Dermis microvascular lymphatic vessel endothelial cell (primary cell): ENCODE measurements around the gene OCLN. TPM values are rescaled to one million over a fixed set of nuclear protein-coding genes. Genes with fewer than 3 reads are reported as not detected.
A peak's percentile ranks its signal among the peaks of the same experiment; 100 is the strongest.
"Not testable (repeated sequence)": the region's sequence is repeated elsewhere in the genome, so short reads cannot be mapped to it uniquely, and the experiment has no call there.

Experiments used
- DNase-seq, 2 donors: peaks; one replicate each; pipeline versions ENCODE4 v3.0.0 to v3.0.0-alpha.2; 2010; ENCODE audit warnings: low read depth in 2 of 2
- total RNA-seq: library from RNA; depleted of rRNA; stranded (reverse); fragments of >200 nt; gene quantifications from 2 replicates; pipeline ENCODE4 v1.2.1, GENCODE V29; 2014

The OCLN gene
- total RNA-seq, 1 donor from 2014 or later: 0.90 TPM

DNA sequence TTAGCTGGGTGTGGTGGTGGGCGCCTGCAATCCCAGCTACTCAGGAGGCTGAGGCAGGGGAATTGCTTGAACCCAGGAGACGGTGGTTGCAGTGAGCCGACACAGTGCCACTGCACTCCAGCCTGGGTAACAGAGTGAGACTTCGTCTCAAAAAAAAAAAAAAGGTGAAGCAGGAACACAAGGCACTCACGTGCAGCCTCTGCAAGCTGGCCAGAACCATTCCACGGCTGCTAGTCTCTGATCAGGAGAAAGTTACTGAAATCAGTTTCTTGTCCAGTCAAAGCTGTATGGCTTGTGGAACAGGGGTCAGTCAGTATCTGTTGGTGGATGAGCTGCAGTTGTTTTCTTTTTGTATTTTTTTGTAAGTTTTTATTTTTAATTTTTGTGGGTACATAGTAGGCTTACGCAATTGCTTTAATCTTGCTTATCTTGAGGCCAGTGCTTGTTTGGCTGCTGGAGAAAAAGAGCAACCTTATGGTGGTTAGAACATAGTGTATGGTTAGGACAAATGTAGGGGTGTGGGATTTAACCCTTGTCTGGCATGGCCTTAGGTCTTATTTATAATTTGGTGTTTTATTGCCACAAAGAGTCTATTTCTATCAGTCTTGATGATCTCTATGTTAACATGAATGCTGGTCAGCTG lies 34.7 kb downstream of the OCLN start:
- no peak for DNase-seq

DNA sequence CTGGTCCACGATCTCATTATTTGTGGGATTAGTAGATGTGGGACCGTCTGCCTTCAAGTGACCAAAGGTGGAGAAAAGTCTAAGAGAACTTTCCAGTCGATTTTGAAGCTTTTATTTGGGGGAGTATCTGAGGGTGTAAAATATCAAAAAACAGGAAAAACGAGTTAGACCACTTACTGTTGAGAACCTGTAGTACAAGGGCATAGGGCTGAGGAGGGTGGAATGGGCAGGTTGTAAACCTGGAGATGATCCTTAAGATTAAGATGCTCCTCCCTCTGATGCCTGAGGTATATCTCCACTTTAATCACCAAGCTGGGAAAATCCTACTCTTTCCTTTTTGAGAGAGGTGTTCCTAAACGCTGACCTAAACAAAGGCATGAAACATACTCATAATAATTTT lies 35.4 kb downstream of the OCLN start:
- DNase-seq: no peak

DNA sequence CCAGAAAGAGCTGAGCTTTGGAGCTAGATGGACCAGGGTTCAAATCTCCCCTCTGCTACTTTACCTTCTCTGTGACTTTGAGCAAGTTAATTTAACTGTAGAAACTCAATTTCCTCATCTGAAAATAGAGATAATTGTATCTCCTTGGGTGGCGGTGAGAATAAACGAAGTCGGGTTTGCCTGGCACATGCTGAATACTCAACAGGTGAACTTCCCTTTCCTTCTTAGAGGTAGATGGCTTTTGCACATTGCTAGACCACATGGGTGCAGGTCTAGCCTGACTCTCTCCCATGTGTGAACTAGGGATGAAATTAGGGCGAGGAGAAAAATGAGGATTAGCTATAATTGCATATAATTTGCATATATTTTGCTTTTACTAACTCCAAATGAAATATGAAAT lies 36.0 kb downstream of the OCLN start:
- no peak for DNase-seq

- no peak for DNase-seq
These were observed 38.2 kb downstream of the OCLN start for GRCh38 chr5:69530561-69531405.

- DNase-seq: no peak
These were observed 38.8 kb downstream of the OCLN start for GRCh38 chr5:69531406-69531801.

GRCh38 chr5:69537911-69538310 lies 45.3 kb downstream of the OCLN start:
- DNase-seq: not testable (repeated sequence)

GRCh38 chr5:69538735-69539134 lies 46.1 kb downstream of the OCLN start:
- DNase-seq: not testable (repeated sequence)

- not testable (repeated sequence) for DNase-seq
These were observed 48.8 kb downstream of the OCLN start for GRCh38 chr5:69541347-69541746.

DNA sequence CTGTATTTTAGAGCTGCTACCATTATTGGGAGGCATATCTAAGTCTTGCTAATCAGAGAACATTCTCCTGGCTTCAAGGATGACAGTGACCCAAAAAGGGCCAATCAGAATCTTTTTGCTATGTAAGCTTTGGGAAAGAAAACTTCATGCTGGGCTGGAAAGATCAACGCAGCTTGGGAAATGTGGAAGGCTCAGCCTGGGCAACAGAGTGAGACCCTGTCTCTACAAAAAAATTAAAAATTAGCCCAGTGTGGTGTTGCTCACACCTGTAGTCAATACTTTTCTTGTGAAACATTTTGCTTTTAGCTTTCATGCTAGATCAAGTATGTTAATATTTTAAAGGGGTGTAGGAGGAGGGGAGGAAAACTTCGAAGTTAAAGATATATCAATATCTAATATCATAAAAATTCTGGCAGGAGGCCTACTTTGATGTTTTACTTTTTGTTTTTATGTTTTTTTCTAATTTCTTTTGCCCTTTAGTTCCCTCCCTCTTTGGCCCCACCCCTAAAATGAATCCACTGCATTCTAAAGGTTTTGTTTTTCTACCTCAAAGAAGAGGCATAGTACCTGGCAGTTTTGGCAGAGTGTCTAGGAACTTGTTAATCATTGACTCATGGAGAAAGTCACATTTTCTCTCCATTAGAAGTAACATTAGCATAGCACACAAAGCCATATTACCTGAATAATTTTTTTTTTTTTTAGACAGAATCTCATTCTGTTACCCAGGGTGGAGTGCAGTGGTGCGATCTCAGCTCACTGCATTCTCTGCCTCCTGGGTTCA lies 50.4 kb downstream of the OCLN start:
- not testable (repeated sequence) for DNase-seq

- DNase-seq: not testable (repeated sequence)
These were observed 52.0 kb downstream of the OCLN start for GRCh38 chr5:69544602-69545001.

DNA sequence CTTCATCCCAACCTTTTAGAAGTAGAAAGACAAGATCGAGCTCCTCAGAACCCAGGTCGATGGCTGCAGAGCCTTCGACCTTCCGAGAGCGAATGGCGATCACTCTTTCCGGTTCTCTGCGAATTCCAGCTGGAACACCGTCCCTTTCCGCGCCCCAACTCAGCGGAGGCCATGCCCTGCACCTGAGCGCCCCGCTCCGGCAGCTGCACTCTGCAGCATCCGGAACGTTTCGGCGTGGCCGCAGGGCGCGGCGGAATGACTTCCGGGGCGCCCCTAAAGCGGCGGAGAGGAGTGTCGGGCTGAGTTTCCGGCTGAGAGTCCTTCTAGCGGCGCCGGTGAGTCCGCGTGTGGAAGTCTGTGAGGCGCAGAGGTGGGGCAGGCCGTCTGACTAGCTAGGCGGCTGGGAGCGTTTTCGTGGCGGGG lies 67.3 kb downstream of the OCLN start, which contains the start of gene GTF2H2C:
Gene GTF2H2C (plus strand): TSS at position 284 of the 423 bp plus-strand sequence. CDS start 4,942 bp downstream, outside the sequence.
- DNase-seq: peak; percentile 0 to 35

DNA sequence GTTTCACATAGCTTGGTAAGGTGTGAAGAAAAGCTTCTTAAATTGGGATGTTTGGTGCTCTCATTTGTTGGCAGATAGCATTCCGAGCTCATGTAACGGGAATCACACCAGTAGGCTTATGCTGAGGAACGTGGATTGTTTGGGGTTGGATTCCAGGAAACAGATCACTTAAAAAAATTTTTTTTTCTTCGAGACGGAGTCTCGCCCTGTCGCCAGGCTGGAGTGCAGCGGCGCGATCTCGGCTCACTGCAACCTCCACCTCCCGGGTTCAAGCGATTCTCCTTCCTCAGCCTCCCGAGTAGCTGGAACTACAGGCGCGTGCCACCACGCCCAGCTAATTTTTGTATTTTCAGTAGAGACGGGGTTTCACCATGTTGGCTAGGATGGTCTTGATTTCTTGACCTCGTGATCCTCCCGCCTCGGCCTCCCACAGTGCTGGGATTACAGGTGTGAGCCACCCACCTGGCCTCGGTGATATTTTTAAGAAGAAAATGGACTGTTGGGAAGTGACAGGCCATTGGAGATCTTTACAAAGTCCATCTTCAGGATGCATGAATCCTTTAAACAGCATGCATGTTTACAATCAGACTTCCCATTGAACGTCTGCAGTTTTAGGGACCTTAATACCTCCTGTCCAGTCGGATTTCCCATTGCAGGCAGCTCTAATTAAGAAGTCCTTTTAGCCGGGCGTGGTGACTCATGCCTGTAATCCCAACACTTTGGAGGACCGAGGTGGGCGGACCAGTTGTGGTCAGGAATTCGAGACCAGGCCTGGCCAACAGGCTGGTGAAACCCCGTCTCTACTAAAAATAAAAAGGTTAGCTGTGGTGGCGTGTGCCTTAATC lies 68.2 kb downstream of the OCLN start:
- not testable (repeated sequence) for DNase-seq

DNA sequence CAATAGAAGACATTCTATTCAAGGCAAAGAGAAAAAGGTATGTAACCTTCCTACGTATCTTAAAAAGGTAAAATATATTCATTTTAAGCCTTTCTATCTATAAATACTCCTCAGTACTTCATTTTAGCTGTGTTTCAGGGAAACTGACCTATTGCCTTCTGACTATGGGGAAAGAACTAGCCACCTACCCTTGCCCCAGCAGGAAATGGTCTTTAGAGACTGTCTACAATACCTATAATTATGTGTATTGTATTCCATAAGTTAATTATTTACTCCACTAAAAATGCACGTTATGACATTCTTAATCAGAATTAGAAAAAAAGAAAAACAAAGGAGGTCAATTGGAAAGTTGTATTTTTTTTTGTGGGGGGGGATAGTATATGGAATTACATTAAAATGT lies 73.6 kb downstream of the OCLN start:
- not testable (repeated sequence) for DNase-seq

GRCh38 chr5:69568072-69568471 lies 75.5 kb downstream of the OCLN start:
- DNase-seq: not testable (repeated sequence)

GRCh38 chr5:69583356-69583755 lies 90.8 kb downstream of the OCLN start:
- DNase-seq: not testable (repeated sequence)

DNA sequence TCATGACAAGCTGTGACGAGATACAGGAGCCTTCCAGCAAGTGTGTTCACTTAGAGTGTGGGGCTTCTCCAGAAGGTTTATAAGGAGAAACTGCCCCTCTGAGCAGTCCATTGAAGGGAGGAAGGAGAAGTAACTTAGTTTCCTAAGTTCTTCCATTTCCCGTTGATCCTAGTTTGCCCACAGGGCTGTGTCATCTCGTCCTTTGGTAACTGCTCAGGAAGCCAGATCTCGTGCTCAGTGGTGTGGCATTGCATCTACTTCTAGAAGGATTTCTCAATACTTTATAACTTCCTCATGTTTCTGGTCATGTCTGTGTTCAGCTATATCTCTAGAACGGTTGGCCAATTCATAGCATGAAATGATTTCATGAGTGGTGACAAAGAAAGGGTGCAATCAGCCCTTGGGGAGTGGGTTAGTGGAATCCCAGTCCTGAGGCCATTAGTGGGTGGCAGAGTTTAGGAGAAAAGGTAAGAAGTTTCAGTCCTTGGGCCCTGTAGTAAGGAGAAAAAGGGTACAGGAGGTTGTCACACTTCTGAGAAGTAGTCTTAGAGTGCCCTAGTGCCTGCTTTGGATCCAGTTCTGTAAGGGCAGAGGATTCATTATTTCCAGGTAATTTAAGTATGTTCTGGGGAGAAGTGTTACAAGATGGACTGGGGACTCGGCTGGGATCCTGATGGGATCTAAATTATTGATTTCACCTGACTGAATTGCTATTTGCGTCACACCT lies 103.7 kb downstream of the OCLN start:
- not testable (repeated sequence) for DNase-seq

- DNase-seq: not testable (repeated sequence)
These were observed 109.4 kb downstream of the OCLN start for GRCh38 chr5:69601947-69602346.

DNA sequence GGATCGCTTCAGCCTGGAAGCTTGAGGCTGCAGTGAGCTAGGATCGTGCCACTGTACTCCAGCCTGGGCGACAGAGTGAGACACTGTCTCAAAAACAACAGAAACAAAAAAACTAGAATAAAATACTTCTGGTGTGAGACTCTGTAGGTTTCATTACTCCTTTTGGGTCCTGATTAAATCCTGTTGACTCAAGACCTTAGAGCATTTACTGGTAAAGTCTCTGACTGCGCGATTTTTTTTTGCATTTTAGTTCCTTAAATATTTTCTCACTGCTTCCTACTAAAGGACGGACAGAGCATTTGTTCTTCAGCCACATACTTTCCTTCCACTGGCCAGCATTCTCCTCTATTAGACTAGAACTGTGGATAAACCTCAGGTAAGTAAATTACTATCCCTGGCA lies 114.2 kb downstream of the OCLN start:
- not testable (repeated sequence) for DNase-seq
